ENCODE measurements around the gene SUN3.

- no peak for TF ChIP-seq CTCF (IDR thresholded peaks at IDR 0.05)
- no peak for TF ChIP-seq EZH2phosphoT487 (IDR thresholded peaks at IDR 0.05)
Observed at GRCh38 chr7:47990592-47990991, 38.3 kb downstream of the SUN3 start.

Data from neural progenitor cell (in vitro differentiated cells).